HEK293T (cell line): ENCODE data around the gene NDUFAF8.

Experiments
- CTBP1 ChIP-seq: fragments of 450-650 bp; IDR thresholded peaks from 2 replicates; pipeline ENCODE4 v1.6.1; 2016; ENCODE audit warnings: borderline replicate concordance
- FOXM1 ChIP-seq: fragments of 450-650 bp; IDR thresholded peaks from 2 replicates; pipeline ENCODE4 v1.6.1; 2017; ENCODE audit warnings: mild to moderate bottlenecking, borderline replicate concordance
- HDGF ChIP-seq: fragments of 450-650 bp; IDR thresholded peaks from 2 replicates; pipeline ENCODE4 v1.6.1; 2017; ENCODE audit warnings: antibody characterized with exemption, borderline replicate concordance
- TARDBP ChIP-seq: fragments of 450-650 bp; IDR thresholded peaks from 2 replicates; pipeline ENCODE4 v1.6.1; 2016

DNA sequence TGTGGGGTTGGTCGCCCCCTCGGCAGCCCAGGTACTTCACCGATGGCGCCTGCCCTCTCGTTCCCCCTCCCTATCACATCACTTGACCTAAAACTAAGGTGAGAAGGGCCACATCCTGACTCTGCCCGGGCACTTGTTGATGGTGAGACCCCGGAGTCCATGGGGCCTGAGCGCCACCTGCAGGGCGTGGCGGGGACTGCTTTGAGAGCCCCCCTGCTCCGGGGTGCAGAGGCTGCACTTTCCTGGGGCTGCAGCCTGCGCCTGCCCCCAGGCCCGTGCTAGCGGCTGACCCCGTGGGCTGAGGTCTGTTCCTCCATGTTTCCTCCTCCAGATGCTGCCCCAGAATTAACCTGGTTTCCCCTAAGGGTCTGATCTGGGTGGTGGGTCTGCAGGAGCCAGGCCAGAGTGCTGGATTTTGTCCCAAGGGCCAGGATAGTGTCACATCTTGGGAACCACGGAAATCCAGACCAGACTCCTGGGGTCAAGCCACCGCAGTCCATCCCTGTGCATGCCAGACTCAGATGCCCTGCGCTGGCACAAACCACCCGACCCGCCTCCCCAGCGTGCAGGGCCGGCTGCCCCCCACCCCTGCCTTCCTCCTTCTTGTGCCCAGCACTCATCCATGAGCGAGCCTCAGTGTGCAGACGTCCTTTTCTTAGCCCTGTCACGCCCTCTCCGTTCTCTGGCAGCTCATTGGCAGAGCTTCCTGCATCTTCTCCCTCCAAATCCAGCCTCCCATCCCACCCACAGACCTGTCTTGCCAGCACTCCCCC is 2.7 kb downstream of the NDUFAF8 start:
- TF ChIP-seq TARDBP = no peak
- TF ChIP-seq HDGF = no peak
- no peak for TF ChIP-seq CTBP1
- TF ChIP-seq FOXM1 = no peak
